Sigmoid colon (tissue), 4 donors: ENCODE results near the gene RPS24.

ENCODE experiments used
- POLR2A ChIP-seq, 2 donors: fragments of 450-650 bp; IDR thresholded peaks; one replicate each; pipeline ENCODE4 v1.6.1; 2016; ENCODE audit warnings: antibody characterized with exemption in 2 of 2, mild to moderate bottlenecking in 2 of 2, moderate library complexity in 2 of 2
- POLR2AphosphoS5 ChIP-seq, 4 donors: sonication (generic); formaldehyde crosslinking; IDR thresholded peaks; one replicate each; pipeline ENCODE4 v1.6.1; 2017; ENCODE audit warnings: antibody characterized with exemption in 4 of 4
- TF ChIP-seq, protein P1 (sequence below), 4 experiments: fragments of 450-650 bp in 3 of 4; fragments of 200-600 bp in 1 of 4; IDR thresholded peaks; one replicate each; pipeline ENCODE4 v1.5.1; 2016 to 2019; ENCODE audit warnings: antibody characterized with exemption in 4 of 4, mild to moderate bottlenecking in 3 of 4, moderate library complexity in 2 of 4

DNA sequence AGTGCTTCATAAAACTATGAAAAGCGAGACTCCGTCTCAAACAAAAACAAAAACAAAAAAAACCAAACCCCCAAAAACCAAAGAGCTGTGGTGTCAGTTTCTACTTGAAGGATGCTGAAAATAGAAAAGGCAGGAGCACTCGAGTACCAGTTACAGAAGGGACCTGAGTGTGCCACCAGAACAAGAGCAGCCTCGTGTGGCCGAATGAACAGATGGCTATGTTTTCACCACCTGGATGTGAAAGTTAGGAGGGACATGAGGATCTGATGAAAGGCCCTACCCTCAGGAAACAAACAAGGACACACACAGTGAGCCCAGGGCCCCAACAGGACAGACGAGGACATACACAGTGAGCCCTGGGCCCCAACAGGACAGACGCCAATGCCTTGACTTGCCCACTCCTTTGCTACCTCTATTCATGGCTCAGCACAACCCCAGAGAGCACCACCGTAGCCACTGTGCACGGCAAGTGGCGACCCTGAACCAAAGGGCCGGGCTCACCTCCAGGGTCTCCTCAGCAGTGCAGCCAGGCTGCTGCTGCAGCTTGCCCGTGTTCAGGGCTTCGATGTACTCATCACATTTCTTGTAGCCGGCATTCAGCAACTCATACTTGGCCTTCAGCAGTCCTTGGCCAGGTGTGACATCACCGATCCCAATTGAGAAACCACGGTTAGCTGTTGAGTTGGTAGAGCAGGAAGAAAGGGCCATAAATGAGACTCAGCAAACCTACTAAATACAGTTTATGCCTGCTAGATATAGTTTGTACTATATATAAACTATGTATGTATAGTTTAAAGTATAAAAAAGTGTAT, 29.2 kb upstream of the RPS24 start:
- TF ChIP-seq, protein P1, sequence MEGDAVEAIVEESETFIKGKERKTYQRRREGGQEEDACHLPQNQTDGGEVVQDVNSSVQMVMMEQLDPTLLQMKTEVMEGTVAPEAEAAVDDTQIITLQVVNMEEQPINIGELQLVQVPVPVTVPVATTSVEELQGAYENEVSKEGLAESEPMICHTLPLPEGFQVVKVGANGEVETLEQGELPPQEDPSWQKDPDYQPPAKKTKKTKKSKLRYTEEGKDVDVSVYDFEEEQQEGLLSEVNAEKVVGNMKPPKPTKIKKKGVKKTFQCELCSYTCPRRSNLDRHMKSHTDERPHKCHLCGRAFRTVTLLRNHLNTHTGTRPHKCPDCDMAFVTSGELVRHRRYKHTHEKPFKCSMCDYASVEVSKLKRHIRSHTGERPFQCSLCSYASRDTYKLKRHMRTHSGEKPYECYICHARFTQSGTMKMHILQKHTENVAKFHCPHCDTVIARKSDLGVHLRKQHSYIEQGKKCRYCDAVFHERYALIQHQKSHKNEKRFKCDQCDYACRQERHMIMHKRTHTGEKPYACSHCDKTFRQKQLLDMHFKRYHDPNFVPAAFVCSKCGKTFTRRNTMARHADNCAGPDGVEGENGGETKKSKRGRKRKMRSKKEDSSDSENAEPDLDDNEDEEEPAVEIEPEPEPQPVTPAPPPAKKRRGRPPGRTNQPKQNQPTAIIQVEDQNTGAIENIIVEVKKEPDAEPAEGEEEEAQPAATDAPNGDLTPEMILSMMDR (IDR thresholded peaks at IDR 0.05) = no peak
- TF ChIP-seq POLR2A (IDR thresholded peaks at IDR 0.05) (no peak), POLR2AphosphoS5 (IDR thresholded peaks at IDR 0.05) (no peak)
